ENCODE measurements around the gene TOB1.

Gene TOB1

DNA sequence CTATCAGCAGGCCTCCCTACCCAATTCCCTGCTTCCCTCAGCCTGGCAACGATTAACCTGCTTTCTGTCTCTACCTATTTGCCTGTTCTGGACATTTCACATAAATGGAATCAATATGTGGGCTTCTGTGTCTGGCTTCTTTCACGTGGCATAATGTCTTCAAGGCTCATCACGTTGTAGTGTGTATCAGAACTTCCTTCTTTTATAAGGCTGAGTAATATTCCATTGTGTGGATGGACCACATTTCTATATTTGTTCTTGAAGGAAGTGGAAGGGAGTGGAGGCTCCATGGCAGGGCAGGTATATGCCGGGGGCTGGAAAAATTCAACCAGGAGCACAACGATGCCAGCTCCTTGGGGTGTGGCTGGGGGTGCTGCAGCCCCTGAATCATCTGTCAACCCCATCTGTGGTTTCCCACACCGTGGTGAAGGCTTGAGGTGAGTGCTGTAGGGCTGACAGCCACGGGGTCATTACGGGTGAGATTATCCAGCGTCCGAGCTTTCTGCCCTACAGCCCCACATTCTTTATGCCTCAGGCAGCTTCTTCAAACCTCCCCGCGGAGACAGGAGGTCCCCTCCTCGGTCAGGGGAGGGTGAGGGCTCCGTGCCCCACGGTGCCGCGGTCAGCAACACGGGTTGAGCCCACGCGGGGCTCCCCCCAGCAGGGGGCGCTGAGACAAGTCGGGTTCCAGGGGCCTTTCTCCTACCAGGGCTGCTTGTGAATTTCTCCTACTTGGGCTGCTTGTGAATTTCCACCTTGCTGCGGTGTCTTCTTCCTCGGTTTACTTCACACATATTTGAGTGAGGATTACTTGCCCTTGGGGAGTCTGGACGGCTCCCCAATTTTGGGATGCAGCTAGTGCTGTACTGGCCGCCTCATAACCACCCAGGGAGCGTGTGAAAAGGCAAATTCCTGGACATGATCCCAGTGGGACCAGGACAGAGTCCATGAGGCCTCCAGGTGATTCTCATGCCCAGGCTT, 49.1 kb downstream of the TOB1 start:
- no peak overlapping the region for H3K4me3 Mint-ChIP-seq
- peaks cover 21% of the 10 kb centered on the region for H3K27me3 Mint-ChIP-seq
- no peaks in the 10 kb centered on the region for H3K9me3 Mint-ChIP-seq
- H3K36me3 Mint-ChIP-seq (ENCODE audit: low read depth), result no peaks in the 10 kb centered on the region
- peaks cover 35% of the 10 kb centered on the region for H3K4me1 Mint-ChIP-seq (ENCODE audit: low read depth)
- intact Hi-C loops (cut with micrococcal nuclease), result loop anchor here (2.0 kb wide), 1 partner anchor 34 kb away; no protein-coding TSS in a partner anchor
- H3K27ac Mint-ChIP-seq, result no peak overlapping the region

GRCh38 chr17:50816271-50816670, 49.9 kb downstream of the TOB1 start:
- H3K27me3 Mint-ChIP-seq, result peaks cover 17% of the 10 kb centered on the region
- H3K27ac Mint-ChIP-seq, result no peak overlapping the region
- H3K4me3 Mint-ChIP-seq, result no peak overlapping the region
- intact Hi-C loops (cut with micrococcal nuclease), result loop anchor here (2.0 kb wide), 1 partner anchor 33 kb away; no protein-coding TSS in a partner anchor
- no peaks in the 10 kb centered on the region for H3K36me3 Mint-ChIP-seq (ENCODE audit: low read depth)
- H3K4me1 Mint-ChIP-seq (ENCODE audit: low read depth), result peaks cover 35% of the 10 kb centered on the region
- H3K9me3 Mint-ChIP-seq, result no peaks in the 10 kb centered on the region

DNA sequence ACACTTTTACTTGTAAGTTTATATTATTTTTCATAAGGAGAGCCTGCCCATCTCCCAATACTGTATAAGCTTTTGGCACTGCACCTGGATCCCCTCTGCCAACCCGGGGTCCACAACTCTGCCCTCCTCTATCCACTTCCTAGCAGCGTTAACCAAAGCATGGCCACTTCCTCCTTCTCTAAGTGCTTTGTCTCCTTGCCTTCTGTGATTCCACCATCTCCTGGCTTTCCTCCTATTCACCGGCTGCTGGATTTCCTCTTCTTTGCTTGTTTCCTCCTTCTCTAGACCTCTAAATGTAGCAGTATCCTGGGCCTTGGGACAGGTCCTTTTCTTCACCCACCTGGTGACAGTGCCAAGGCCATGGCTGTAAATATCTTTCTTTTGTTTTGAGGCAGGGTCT, 50.8 kb downstream of the TOB1 start:
- intact Hi-C loops (cut with micrococcal nuclease), result no loop called here
- Mint-ChIP-seq H3K4me3 (no peak overlapping the region), H3K36me3 (ENCODE audit: low read depth) (no peaks in the 10 kb centered on the region), H3K9me3 (no peaks in the 10 kb centered on the region), H3K27ac (no peak overlapping the region), H3K27me3 (peaks cover 19% of the 10 kb centered on the region), H3K4me1 (ENCODE audit: low read depth) (peaks cover 35% of the 10 kb centered on the region)

DNA sequence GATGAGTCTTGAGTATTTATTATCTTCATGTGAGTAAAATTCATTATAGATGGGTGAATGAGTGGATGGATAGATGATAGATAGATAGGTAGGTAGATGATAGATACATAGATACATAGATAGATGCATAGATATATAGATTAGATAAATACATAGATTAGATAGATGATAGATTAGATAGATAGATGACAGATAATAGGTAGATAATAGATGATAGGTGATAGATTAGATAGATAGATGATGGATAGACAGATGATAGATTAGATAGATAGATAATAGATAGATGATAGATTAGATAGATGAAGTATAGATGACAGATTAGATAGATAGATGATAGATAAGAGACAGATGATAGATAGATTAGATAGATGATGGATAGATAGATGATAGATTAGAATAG, 52.6 kb downstream of the TOB1 start:
- intact Hi-C loops (cut with micrococcal nuclease), result no loop called here
- peaks cover 14% of the 10 kb centered on the region for H3K27me3 Mint-ChIP-seq
- H3K4me1 Mint-ChIP-seq (ENCODE audit: low read depth), result peaks cover 26% of the 10 kb centered on the region
- H3K27ac Mint-ChIP-seq, result no peak overlapping the region
- no peak overlapping the region for H3K4me3 Mint-ChIP-seq
- H3K9me3 Mint-ChIP-seq, result no peaks in the 10 kb centered on the region
- H3K36me3 Mint-ChIP-seq (ENCODE audit: low read depth), result no peaks in the 10 kb centered on the region
